BE2C (cell line): ENCODE measurements around the gene ENPP7.

Source experiments
- DNase-seq: peaks from one replicate; pipeline ENCODE4 v3.0.0-alpha.2; 2020
- H3K27me3 ChIP-seq: fragments of 250-450 bp; sonication (Bioruptor Pico); 2 replicates; pipeline ENCODE4 v1.5.1; 2020; ENCODE audit warnings: mild to moderate bottlenecking
- H3K36me3 ChIP-seq: fragments of 250-450 bp; sonication (Bioruptor Pico); 2 replicates; pipeline ENCODE4 v1.5.1; 2020; ENCODE audit warnings: mild to moderate bottlenecking
- H3K4me1 ChIP-seq: fragments of 250-450 bp; sonication (Bioruptor Pico); 2 replicates; pipeline ENCODE4 v1.5.1; 2020
- H3K4me3 ChIP-seq: 2 replicates; pipeline ENCODE4 v1.5.1; 2011; ENCODE audit warnings: low read depth, low read length
- H3K9me3 ChIP-seq: fragments of 250-450 bp; sonication (Bioruptor Pico); 2 replicates; pipeline ENCODE4 v1.5.1; 2020
- TF ChIP-seq, protein P1 (sequence below): IDR thresholded peaks from 2 replicates; pipeline ENCODE4 v1.5.1; 2012; ENCODE audit warnings: mild to moderate bottlenecking, low read depth, low read length

ENPP7 gene

DNA sequence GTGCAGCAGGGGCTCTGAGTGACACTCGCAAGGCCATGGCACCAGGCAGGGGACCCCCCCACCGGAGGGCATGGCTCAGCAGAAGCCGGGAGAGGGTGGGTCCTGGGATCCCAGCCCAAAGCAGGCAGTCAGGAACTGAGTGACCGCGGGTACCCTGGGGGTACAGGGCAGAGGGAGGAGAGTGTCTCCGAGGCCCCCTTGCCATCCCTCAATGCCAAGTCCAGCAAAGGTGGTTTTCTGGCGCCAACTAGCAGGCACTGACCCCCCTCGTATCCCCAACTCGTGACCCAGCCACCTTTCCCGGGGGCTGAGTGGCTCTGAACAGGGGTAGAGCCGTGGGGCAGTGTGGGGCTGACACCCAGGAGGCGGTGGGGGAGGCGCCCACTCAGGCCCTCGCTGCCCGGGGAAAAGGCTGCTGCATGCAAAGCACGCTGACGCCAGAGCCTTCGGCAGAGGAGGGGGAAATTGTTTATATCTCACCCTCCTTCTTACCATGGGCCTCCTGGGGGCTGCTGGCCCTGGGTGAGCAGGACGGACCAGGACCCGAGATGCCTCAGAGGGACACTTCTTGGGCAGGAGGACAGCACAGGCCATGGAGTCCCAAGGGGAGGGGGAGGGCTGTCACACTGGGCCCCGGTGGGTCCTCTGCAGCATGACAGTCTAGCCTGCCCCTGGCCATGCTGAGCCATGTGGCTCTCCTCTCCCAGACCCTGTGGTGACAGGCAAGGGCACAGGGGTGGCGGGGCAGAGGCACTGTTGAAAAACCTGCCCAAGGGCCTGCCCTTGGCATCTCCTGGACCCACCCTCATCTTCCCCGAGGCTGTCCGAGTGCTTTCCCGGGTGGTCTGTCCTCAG, 14.6 kb upstream of the ENPP7 start:
- H3K9me3 ChIP-seq: no peaks in the 10 kb centered on the region
- DNase-seq: peak; percentile 43
- H3K27me3 ChIP-seq: no peaks in the 10 kb centered on the region
- peaks cover 22% of the 10 kb centered on the region for H3K4me1 ChIP-seq
- TF ChIP-seq, protein P1, sequence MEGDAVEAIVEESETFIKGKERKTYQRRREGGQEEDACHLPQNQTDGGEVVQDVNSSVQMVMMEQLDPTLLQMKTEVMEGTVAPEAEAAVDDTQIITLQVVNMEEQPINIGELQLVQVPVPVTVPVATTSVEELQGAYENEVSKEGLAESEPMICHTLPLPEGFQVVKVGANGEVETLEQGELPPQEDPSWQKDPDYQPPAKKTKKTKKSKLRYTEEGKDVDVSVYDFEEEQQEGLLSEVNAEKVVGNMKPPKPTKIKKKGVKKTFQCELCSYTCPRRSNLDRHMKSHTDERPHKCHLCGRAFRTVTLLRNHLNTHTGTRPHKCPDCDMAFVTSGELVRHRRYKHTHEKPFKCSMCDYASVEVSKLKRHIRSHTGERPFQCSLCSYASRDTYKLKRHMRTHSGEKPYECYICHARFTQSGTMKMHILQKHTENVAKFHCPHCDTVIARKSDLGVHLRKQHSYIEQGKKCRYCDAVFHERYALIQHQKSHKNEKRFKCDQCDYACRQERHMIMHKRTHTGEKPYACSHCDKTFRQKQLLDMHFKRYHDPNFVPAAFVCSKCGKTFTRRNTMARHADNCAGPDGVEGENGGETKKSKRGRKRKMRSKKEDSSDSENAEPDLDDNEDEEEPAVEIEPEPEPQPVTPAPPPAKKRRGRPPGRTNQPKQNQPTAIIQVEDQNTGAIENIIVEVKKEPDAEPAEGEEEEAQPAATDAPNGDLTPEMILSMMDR: no peak
- H3K36me3 ChIP-seq: no peaks in the 10 kb centered on the region
- peak overlapping the region; percentile 16 for H3K4me3 ChIP-seq

DNA sequence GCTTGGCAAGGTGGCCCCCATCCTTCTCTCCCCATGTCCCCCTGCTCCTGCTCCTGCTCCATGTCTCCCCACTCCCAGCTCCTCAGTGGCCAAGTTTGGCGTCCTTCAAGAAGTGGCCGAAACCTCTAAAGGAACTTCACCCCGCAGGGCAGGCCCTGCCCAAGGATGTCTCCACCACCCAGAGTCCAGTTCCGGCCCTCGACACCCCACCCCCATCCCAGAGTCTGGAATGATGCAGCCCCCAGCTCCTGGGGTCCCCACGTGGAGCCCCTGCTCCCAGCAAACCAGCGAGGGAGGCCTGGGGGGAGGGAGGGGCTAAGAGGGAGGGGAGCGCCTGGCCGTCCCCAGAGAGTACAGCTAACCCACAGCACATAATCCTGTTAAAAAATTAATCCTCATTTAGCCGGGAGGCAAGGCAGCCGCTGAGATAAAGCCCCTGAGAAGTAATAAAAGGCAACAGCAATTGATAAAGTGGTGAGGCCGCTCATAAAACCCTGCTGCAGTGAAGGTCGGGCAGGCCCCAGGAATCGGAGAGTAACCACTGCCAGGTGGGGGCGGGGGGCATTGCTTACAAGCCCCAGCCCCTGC, 9.9 kb upstream of the ENPP7 start:
- TF ChIP-seq, protein P1: no peak
- Histone ChIP-seq H3K9me3 (no peaks in the 10 kb centered on the region), H3K4me1 (peaks cover 10% of the 10 kb centered on the region), H3K36me3 (no peaks in the 10 kb centered on the region), H3K4me3 (no peak overlapping the region), H3K27me3 (no peaks in the 10 kb centered on the region)
- DNase-seq: peak; percentile 72

DNA sequence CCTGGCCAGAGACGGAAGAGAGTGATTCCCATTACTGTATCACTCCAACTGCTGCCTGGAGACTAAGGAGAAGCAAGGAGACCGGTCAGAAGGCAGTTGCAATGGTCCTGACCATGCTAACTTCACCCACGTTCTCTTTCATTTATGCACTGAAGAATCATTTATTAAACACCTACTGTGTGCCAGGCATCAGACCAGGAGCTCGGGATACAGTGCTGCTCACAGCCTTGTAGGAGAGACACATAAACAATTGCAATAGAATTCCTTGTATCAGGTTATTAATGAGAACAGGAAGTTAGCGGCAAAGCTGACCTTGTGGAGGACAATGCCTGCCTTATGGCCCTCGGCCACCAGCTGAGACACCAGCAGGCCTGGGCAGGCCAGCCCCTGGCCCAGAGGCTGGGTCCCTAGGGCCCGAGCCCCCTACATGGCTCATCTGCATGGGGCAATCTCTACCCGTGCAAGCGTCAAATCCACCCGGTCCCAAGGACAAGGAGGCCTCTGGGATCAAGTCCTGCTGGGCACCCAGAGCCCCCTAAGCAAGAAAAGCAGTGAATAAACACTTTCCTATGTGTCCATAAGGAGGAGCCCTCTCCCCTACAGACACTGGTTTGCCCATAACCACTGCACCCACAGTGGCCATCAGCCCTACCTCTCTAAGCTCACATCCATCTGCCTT, 8.6 kb upstream of the ENPP7 start:
- peak; percentile 47 for DNase-seq
- TF ChIP-seq, protein P1: peak; percentile 63

DNA sequence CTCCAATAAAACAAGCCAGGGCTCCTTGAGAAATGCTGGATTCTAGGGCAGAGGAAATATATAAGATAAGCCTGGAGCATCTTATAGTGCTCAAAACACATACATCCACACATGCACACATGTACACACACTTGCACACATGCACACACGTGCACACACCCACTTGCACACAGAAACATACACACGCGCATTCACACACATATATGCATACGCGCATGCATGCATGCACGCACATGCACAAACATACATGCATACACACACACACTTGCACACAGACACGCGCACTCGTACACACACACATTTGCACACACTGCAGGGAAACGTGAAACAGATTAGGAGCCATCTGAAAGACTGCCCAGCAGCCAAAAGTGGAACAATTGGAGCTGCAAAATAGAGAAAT, 8.0 kb upstream of the ENPP7 start:
- Histone ChIP-seq H3K9me3 (no peaks in the 10 kb centered on the region), H3K27me3 (no peaks in the 10 kb centered on the region), H3K36me3 (no peaks in the 10 kb centered on the region), H3K4me3 (no peak overlapping the region), H3K4me1 (peaks cover 6% of the 10 kb centered on the region)
- no peak for DNase-seq
- TF ChIP-seq, protein P1: no peak

More for the DNA sequence above, 8.6 kb upstream of the ENPP7 start:
- peaks cover 6% of the 10 kb centered on the region for H3K4me1 ChIP-seq
- no peak overlapping the region for H3K4me3 ChIP-seq
- no peaks in the 10 kb centered on the region for H3K9me3 ChIP-seq
- H3K36me3 ChIP-seq: no peaks in the 10 kb centered on the region
- H3K27me3 ChIP-seq: no peaks in the 10 kb centered on the region

DNA sequence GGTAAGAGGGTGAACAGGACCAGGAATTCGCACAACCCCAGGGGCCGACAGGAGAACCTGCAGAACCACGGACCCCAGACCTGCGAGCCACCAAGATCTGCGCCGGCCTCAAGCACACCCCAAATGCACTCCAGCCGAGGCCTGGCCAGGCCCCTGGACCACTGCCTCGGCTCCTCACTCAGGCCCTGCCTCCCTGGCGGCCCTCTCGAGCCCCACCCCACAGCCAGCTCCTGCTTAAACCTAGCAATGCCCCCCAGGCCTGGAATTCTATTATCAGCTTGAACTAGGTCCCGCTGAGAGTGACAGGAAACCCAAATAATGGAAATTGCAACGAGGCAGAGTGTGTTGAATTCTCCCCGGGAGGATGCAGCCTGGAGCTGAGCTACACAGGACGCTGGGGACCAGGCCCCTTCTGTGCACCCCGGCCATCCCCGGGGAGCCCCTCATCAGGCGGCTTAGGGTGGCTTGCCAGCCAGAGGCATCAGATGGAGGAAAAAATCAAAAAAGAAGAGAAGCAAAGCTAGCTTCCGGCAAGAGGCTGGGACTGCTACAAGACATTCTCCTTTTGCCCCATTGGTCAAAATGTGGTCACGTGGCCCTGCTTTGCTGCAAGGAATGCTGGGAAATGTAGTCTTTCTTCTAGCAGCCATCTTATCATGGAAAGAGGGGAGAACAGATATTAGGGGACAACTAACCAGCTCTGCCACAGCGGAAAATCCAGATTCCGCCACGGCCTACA, 2.4 kb upstream of the ENPP7 start:
- no peaks in the 10 kb centered on the region for H3K27me3 ChIP-seq
- TF ChIP-seq, protein P1: no peak
- H3K4me1 ChIP-seq: no peaks in the 10 kb centered on the region; the same call in 1 of the 2 replicates
- DNase-seq: peak; percentile 88
- H3K36me3 ChIP-seq: no peaks in the 10 kb centered on the region
- H3K9me3 ChIP-seq: no peaks in the 10 kb centered on the region
- H3K4me3 ChIP-seq: peak overlapping the region; percentile 31
